ENCODE measurements around the gene CAMK2B. TPM values are rescaled to one million over a fixed set of nuclear protein-coding genes. Genes with fewer than 3 reads are reported as not detected.

The CAMK2B gene
- total RNA-seq, 1 experiment from 2014 or later: 0.34 TPM

DNA sequence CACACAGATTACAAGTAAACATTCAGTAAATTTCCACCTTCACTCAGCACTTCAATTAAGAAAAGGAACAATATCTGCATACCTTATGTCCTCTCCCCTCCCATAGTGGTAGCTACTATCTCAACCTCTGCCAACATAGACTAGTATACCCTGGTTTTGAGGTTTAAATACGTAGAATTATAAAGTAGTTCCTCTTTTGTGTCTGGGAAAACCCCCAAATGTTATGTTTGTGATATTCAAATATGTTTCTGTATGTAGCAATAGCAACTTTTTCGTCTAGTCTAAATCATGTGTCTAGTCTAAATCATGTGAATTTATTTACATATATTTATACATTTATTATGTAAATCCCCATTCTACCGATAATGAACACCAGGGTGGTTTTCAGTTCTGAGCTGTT is 13.2 kb upstream of the CAMK2B start:
- no peaks in the 10 kb centered on the region for H3K79me2 ChIP-seq (ENCODE audit: insufficient read depth, low read length)
- BruUV-seq (replicated peaks): no TSS peak
- intact Hi-C loops (cut with micrococcal nuclease): no loop called here
- no peak overlapping the region for H3K9ac ChIP-seq (ENCODE audit: low read length)
- ATAC-seq (no peak), DNase-seq (ENCODE audit: low read depth, low spot score) (no peak)
- ChIA-PET CTCF (no interaction called here), POLR2A (no interaction called here), RAD21 (ENCODE audit: low non-redundant PET in 1 of 2, low total read pairs in 2 of 2, uncharacterized antibody in 2 of 2, unreplicated experiment in 2 of 2) (no interaction called here)
- H4K20me1 ChIP-seq (ENCODE audit: insufficient read depth): no peaks in the 10 kb centered on the region
- H3K9me2 ChIP-seq (ENCODE audit: insufficient read depth): no peaks in the 10 kb centered on the region
- TF ChIP-seq YY1 (IDR thresholded peaks at IDR 0.05; ENCODE audit: extremely low read depth, insufficient replicate concordance, low read depth, low read length) (no peak), JUND (IDR thresholded peaks at IDR 0.05) (no peak)
- H3K4me3 ChIP-seq (replicated peaks in 1 of 2; ENCODE audit: low read depth in 1 of 2, low read length in 2 of 2): no peak overlapping the region
- no peaks in the 10 kb centered on the region for H3K27me3 ChIP-seq (ENCODE audit: insufficient read depth, low read length)
- H3K36me3 ChIP-seq (ENCODE audit: control insufficient read depth in 1 of 2, insufficient read depth in 2 of 2, low read length in 2 of 2): no peaks in the 10 kb centered on the region
- H3K4me1 ChIP-seq (ENCODE audit: control insufficient read depth in 1 of 2, insufficient read depth in 2 of 2, low read length in 2 of 2): no peaks in the 10 kb centered on the region
- no peak overlapping the region for H3K4me2 ChIP-seq (ENCODE audit: low read length)
- no peak overlapping the region for H2AFZ ChIP-seq (ENCODE audit: low read depth, low read length, poor library complexity, severe bottlenecking)
- H3K27ac ChIP-seq (ENCODE audit: low read depth, low read length): no peak overlapping the region
- no peaks in the 10 kb centered on the region; a peak in 1 of 4 replicates for H3K9me3 ChIP-seq (ENCODE audit: control insufficient read depth in 1 of 2, insufficient read depth in 1 of 2, low read depth in 1 of 2, low read length in 2 of 2)

DNA sequence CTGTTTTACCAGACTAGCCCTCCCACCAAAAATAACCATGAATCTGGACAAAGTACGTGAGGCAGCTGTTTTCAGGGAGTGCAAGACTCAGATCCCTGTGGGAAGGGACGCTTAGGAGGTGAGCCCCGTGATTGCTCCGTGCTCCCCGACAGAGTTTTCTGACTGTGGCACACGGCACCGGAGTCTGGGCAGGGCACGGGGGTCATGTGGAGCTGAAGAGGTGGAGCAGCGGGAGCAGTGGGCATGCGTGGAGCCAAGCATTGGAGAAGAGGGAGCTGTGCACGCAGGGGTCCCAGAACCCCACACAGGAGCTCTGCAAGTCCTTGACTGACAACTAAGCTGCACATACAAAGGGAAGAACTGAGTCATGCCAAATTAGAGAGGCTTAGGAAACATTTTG is 11.1 kb upstream of the CAMK2B start:
- Histone ChIP-seq H2AFZ (ENCODE audit: low read depth, low read length, poor library complexity, severe bottlenecking) (no peak overlapping the region), H3K27me3 (ENCODE audit: insufficient read depth, low read length) (no peaks in the 10 kb centered on the region), H3K4me3 (replicated peaks in 1 of 2; ENCODE audit: low read depth in 1 of 2, low read length in 2 of 2) (no peak overlapping the region), H3K9me3 (ENCODE audit: control insufficient read depth in 1 of 2, insufficient read depth in 1 of 2, low read depth in 1 of 2, low read length in 2 of 2) (no peaks in the 10 kb centered on the region), H3K4me2 (ENCODE audit: low read length) (no peak overlapping the region), H3K27ac (ENCODE audit: low read depth, low read length) (no peak overlapping the region), H3K9me2 (ENCODE audit: insufficient read depth) (no peaks in the 10 kb centered on the region), H3K79me2 (ENCODE audit: insufficient read depth, low read length) (no peaks in the 10 kb centered on the region), H4K20me1 (ENCODE audit: insufficient read depth) (no peaks in the 10 kb centered on the region), H3K4me1 (ENCODE audit: control insufficient read depth in 1 of 2, insufficient read depth in 2 of 2, low read length in 2 of 2) (no peaks in the 10 kb centered on the region), H3K9ac (ENCODE audit: low read length) (no peak overlapping the region), H3K36me3 (ENCODE audit: control insufficient read depth in 1 of 2, insufficient read depth in 2 of 2, low read length in 2 of 2) (no peaks in the 10 kb centered on the region)
- BruUV-seq (replicated peaks): no TSS peak
- POLR2A ChIA-PET: no interaction called here
- CTCF ChIA-PET: no interaction called here
- intact Hi-C loops (cut with micrococcal nuclease): no loop called here
- TF ChIP-seq EGR1 (IDR thresholded peaks at IDR 0.05; ENCODE audit: low read depth): no peak
- TF ChIP-seq SIN3A (IDR thresholded peaks at IDR 0.05; ENCODE audit: low read depth): no peak
- no peak for TF ChIP-seq EZH2 (IDR thresholded peaks at IDR 0.05)
- no peak for TF ChIP-seq SRF (IDR thresholded peaks at IDR 0.05; ENCODE audit: low read depth)
- RAD21 ChIA-PET (ENCODE audit: low non-redundant PET in 1 of 2, low total read pairs in 2 of 2, uncharacterized antibody in 2 of 2, unreplicated experiment in 2 of 2): no interaction called here
- DNase-seq (ENCODE audit: low read depth, low spot score) (no peak), ATAC-seq (no peak)
